K562 (cell line): Measurements from ENCODE around the gene PPP1R14D. TPM values are rescaled to one million over a fixed set of nuclear protein-coding genes. Genes with fewer than 3 reads are reported as not detected.

Source experiments
- BCOR ChIP-seq: fragments of 450-650 bp; IDR thresholded peaks from 2 replicates; pipeline ENCODE4 v1.6.1; 2016
- BRD9 ChIP-seq: fragments of 450-650 bp; IDR thresholded peaks from 2 replicates; pipeline ENCODE4 v1.6.1; 2018; ENCODE audit warnings: low read depth; ENCODE audit not compliant: partially characterized antibody
- EP400 ChIP-seq: fragments of 450-650 bp; IDR thresholded peaks from 2 replicates; pipeline ENCODE4 v1.6.1; 2017; ENCODE audit warnings: antibody characterized with exemption, mild to moderate bottlenecking, moderate library complexity
- FOXA3 ChIP-seq, 2 experiments: fragments of 450-650 bp in 1 of 2; sonication (generic) in 1 of 2; formaldehyde crosslinking; IDR thresholded peaks in 1 of 2; conservative IDR thresholded peaks in 1 of 2; 2 replicates each; pipeline versions ENCODE4 v1.4.0 to v1.8.0; 2020 to 2022; ENCODE audit warnings: mild to moderate bottlenecking in 2 of 2, missing genetic modification reagents in 1 of 2
- FOXP1 ChIP-seq: sonication (generic); formaldehyde crosslinking; IDR thresholded peaks from 2 replicates; pipeline ENCODE4 v1.8.0; 2022; ENCODE audit warnings: mild to moderate bottlenecking, missing genetic modification reagents
- HLTF ChIP-seq: fragments of 450-650 bp; IDR thresholded peaks from 2 replicates; pipeline ENCODE4 v1.6.1; 2016
- KLF1 ChIP-seq: fragments of 450-650 bp; IDR thresholded peaks from 2 replicates; pipeline ENCODE4 v1.6.1; 2016; ENCODE audit warnings: missing genetic modification characterization, missing compliant biosample characterization
- MECOM ChIP-seq: fragments of 250-450 bp; sonication (Bioruptor Pico); IDR thresholded peaks from 2 replicates; pipeline ENCODE4 v1.8.0; 2022; ENCODE audit warnings: inconsistent platforms
- OTX1 ChIP-seq: fragments of 450-650 bp; formaldehyde crosslinking; IDR thresholded peaks from 2 replicates; pipeline ENCODE4 v1.4.0; 2022; ENCODE audit warnings: mild to moderate bottlenecking
- PHTF2 ChIP-seq: fragments of 250-450 bp; sonication (Bioruptor Pico); IDR thresholded peaks from 2 replicates; pipeline ENCODE4 v1.5.0; 2021; ENCODE audit warnings: mild to moderate bottlenecking
- RCOR1 ChIP-seq, 2 experiments: IDR thresholded peaks; 2 replicates each; pipeline ENCODE4 v1.6.1; 2012; ENCODE audit warnings: low read depth in 2 of 2, low read length in 2 of 2, borderline replicate concordance in 1 of 2, improper control_type of control experiment in 1 of 2
- ZNF395 ChIP-seq: fragments of 200-800 bp; sonication (Bioruptor generic); IDR thresholded peaks from 2 replicates; pipeline ENCODE4 v1.6.1; 2017; ENCODE audit warnings: missing genetic modification characterization, missing compliant biosample characterization
- ZNF445 ChIP-seq: fragments of 250-450 bp; sonication (Bioruptor Pico); IDR thresholded peaks from 2 replicates; pipeline ENCODE4 v1.4.0; 2020; ENCODE audit warnings: low read depth, mild to moderate bottlenecking, moderate library complexity
- polyA plus RNA-seq, 8 experiments: library from polyadenylated mRNA; depleted of rRNA in 4 of 8; stranded (reverse) in 5 of 8; unstranded in 3 of 8; fragments of >200 nt; fragmentation: Nextera tagmentation in 2 of 8; fragmentation: Illumina TruSeq in 1 of 8; extraction: Ambion mirVana in 2 of 8; extraction: Trizol in 1 of 8; gene quantifications; 2 replicates each; pipeline versions ENCODE4 v1.2.1 to v1.2.3, GENCODE V29; 2011 to 2014; ENCODE audit warnings: inconsistent platforms in 1 of 8, missing spikeins in 1 of 8
- total RNA-seq, 7 experiments: library from RNA; depleted of rRNA in 6 of 7; stranded (reverse); fragments of >200 nt in 6 of 7; fragmentation: Illumina TruSeq in 2 of 7; extraction: Trizol in 2 of 7; gene quantifications; 2 replicates each; pipeline versions ENCODE4 v1.2.1 to v1.2.3, GENCODE V29; 2011 to 2021; ENCODE audit warnings: low replicate concordance in 1 of 7
- TF ChIP-seq, protein P1 (sequence below): sonication (generic); formaldehyde crosslinking; IDR thresholded peaks from 2 replicates; pipeline ENCODE4 v1.8.0; 2022; ENCODE audit warnings: mild to moderate bottlenecking, missing genetic modification reagents, borderline replicate concordance
- TF ChIP-seq, protein P2 (sequence below), 2 experiments: fragments of 150-350 bp in 1 of 2; IDR thresholded peaks; 2 replicates each; pipeline ENCODE4 v1.6.1; 2012 to 2016; ENCODE audit warnings: low read depth in 2 of 2, low read length in 2 of 2, mild to moderate bottlenecking in 1 of 2, moderate library complexity in 1 of 2
- TF ChIP-seq, protein P3 (sequence below): fragments of 250-450 bp; sonication (Bioruptor Pico); IDR thresholded peaks from 2 replicates; pipeline ENCODE4 v1.8.0; 2021; ENCODE audit warnings: mild to moderate bottlenecking, moderate library complexity
- TF ChIP-seq, protein P4 (sequence below): IDR thresholded peaks from 2 replicates; pipeline ENCODE4 v1.6.1; 2012; ENCODE audit warnings: low read depth, low read length, improper control_type of control experiment, borderline replicate concordance

PPP1R14D gene
- total and polyA plus RNA-seq, 9 of the 15 experiments (the other 6 are each of a cell fraction or from before 2014, with no cell fraction given) = 0.11 to 0.18 TPM; not detected in 7

DNA sequence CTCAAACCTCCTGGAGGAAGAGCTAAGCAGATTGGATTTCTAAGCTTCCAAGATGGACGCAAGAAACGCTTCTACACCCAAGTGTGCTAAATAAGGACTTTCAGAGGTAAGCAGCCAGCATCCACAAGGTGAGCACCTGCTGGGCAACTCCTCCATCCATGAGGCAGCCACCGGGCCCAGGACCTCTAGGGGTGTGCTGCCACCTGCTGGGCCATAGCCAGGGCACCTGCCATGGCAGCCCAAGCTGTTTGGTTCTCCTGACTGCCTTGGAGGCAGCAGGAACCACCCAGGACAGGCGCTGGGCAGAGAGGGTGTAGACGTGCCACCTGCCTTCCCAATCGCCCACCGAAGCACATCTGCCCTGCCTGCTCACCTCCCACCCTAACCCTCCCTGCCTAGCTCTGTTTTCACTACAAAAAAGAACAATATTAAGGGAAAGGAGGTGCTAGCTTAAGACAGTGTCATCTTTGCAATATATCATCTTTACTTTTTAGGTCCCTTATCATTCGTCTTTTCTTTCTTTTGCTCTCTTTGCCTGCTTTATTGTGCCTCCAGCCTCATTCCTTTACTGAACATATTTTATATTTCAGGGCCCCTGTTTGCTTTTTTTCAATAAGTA, 45.8 kb downstream of the PPP1R14D start (continued):
- TF ChIP-seq, protein P1, sequence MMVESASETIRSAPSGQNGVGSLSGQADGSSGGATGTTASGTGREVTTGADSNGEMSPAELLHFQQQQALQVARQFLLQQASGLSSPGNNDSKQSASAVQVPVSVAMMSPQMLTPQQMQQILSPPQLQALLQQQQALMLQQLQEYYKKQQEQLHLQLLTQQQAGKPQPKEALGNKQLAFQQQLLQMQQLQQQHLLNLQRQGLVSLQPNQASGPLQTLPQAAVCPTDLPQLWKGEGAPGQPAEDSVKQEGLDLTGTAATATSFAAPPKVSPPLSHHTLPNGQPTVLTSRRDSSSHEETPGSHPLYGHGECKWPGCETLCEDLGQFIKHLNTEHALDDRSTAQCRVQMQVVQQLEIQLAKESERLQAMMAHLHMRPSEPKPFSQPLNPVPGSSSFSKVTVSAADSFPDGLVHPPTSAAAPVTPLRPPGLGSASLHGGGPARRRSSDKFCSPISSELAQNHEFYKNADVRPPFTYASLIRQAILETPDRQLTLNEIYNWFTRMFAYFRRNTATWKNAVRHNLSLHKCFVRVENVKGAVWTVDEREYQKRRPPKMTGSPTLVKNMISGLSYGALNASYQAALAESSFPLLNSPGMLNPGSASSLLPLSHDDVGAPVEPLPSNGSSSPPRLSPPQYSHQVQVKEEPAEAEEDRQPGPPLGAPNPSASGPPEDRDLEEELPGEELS (CRISPR knock-in tag) = no peak
- TF ChIP-seq PHTF2 (CRISPR knock-in tag) (no peak), EP400 (no peak), ZNF445 (CRISPR knock-in tag) (no peak), OTX1 (CRISPR knock-in tag) (no peak), KLF1 (tag) (no peak), ZNF395 (CRISPR knock-in tag) (no peak), HLTF (no peak), BRD9 (no peak), BCOR (no peak), FOXA3 (CRISPR knock-in tag; conservative IDR thresholded peaks at IDR 0.05 in 1 of 2, IDR thresholded peaks at IDR 0.05 in 1 of 2) (no peak), RCOR1 (IDR thresholded peaks at IDR 0.05; ENCODE audit: borderline replicate concordance in 1 of 2, low read depth in 2 of 2, low read length in 2 of 2) (peak; percentile 57 to 77; a peak in 2 of 4 replicates), MECOM (CRISPR knock-in tag) (no peak), FOXP1 (no peak)
- TF ChIP-seq, protein P2, sequence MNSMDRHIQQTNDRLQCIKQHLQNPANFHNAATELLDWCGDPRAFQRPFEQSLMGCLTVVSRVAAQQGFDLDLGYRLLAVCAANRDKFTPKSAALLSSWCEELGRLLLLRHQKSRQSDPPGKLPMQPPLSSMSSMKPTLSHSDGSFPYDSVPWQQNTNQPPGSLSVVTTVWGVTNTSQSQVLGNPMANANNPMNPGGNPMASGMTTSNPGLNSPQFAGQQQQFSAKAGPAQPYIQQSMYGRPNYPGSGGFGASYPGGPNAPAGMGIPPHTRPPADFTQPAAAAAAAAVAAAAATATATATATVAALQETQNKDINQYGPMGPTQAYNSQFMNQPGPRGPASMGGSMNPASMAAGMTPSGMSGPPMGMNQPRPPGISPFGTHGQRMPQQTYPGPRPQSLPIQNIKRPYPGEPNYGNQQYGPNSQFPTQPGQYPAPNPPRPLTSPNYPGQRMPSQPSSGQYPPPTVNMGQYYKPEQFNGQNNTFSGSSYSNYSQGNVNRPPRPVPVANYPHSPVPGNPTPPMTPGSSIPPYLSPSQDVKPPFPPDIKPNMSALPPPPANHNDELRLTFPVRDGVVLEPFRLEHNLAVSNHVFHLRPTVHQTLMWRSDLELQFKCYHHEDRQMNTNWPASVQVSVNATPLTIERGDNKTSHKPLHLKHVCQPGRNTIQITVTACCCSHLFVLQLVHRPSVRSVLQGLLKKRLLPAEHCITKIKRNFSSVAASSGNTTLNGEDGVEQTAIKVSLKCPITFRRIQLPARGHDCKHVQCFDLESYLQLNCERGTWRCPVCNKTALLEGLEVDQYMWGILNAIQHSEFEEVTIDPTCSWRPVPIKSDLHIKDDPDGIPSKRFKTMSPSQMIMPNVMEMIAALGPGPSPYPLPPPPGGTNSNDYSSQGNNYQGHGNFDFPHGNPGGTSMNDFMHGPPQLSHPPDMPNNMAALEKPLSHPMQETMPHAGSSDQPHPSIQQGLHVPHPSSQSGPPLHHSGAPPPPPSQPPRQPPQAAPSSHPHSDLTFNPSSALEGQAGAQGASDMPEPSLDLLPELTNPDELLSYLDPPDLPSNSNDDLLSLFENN (IDR thresholded peaks at IDR 0.05; ENCODE audit: low read depth in 2 of 2, low read length in 2 of 2) = no peak
- TF ChIP-seq, protein P3, sequence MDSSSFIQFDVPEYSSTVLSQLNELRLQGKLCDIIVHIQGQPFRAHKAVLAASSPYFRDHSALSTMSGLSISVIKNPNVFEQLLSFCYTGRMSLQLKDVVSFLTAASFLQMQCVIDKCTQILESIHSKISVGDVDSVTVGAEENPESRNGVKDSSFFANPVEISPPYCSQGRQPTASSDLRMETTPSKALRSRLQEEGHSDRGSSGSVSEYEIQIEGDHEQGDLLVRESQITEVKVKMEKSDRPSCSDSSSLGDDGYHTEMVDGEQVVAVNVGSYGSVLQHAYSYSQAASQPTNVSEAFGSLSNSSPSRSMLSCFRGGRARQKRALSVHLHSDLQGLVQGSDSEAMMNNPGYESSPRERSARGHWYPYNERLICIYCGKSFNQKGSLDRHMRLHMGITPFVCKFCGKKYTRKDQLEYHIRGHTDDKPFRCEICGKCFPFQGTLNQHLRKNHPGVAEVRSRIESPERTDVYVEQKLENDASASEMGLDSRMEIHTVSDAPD (CRISPR knock-in tag) = no peak
- TF ChIP-seq, protein P4, sequence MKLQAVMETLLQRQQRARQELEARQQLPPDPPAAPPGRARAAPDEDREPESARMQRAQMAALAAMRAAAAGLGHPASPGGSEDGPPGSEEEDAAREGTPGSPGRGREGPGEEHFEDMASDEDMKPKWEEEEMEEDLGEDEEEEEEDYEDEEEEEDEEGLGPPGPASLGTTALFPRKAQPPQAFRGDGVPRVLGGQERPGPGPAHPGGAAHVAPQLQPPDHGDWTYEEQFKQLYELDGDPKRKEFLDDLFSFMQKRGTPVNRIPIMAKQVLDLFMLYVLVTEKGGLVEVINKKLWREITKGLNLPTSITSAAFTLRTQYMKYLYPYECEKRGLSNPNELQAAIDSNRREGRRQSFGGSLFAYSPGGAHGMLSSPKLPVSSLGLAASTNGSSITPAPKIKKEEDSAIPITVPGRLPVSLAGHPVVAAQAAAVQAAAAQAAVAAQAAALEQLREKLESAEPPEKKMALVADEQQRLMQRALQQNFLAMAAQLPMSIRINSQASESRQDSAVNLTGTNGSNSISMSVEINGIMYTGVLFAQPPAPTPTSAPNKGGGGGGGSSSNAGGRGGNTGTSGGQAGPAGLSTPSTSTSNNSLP = no peak
